ENCODE data around the gene TMEM175. TPM values are rescaled to one million over a fixed set of nuclear protein-coding genes. Genes with fewer than 3 reads are reported as not detected.

Gene TMEM175
- total and polyA plus RNA-seq, 2 of the 4 experiments (the other 2 are of a cell fraction) = 7.7 to 41.9 TPM

- dilution Hi-C loops (cut with HindIII; ENCODE audit: low sequenced_read_pairs, unreplicated experiment) = no loop called here
- no peaks in the 10 kb centered on the region for H3K36me3 ChIP-seq (ENCODE audit: control insufficient read depth, insufficient read depth, low read length)
- H3K18ac ChIP-seq (ENCODE audit: low read depth, low read length) = no peak overlapping the region
- H3K9me3 ChIP-seq (ENCODE audit: control insufficient read depth, insufficient read depth, low read length) = no peaks in the 10 kb centered on the region; the same call in 1 of the 2 replicates
- TF ChIP-seq ELK1 (IDR thresholded peaks at IDR 0.05; ENCODE audit: borderline replicate concordance, low read depth, low read length) (no peak), RFX5 (IDR thresholded peaks at IDR 0.05; ENCODE audit: low read depth, low read length) (no peak), MAZ (IDR thresholded peaks at IDR 0.05; ENCODE audit: borderline replicate concordance, low read depth, low read length) (no peak), USF2 (IDR thresholded peaks at IDR 0.05; ENCODE audit: low read depth, low read length) (no peak), CTCF (conservative IDR thresholded peaks at IDR 0.05; ENCODE audit: low read depth, low read length) (no peak), CEBPB (IDR thresholded peaks at IDR 0.05; ENCODE audit: low read depth, low read length) (no peak), MXI1 (IDR thresholded peaks at IDR 0.05; ENCODE audit: borderline replicate concordance, low read depth, low read length) (no peak), RAD21 (IDR thresholded peaks at IDR 0.05; ENCODE audit: low read length) (no peak), MAFK (IDR thresholded peaks at IDR 0.05; ENCODE audit: low read depth, low read length) (no peak), CHD1 (IDR thresholded peaks at IDR 0.05; ENCODE audit: low read depth, low read length) (no peak), BHLHE40 (IDR thresholded peaks at IDR 0.05; ENCODE audit: low read depth, low read length) (no peak), POLR2A (IDR thresholded peaks at IDR 0.05; ENCODE audit: low read depth, low read length) (no peak), RCOR1 (IDR thresholded peaks at IDR 0.05; ENCODE audit: insufficient replicate concordance, low read length) (no peak)
- no peak overlapping the region for H2AK5ac ChIP-seq (ENCODE audit: low read depth, low read length)
- no peak overlapping the region for H3K4ac ChIP-seq (ENCODE audit: low read depth, low read length)
- H2BK15ac ChIP-seq (ENCODE audit: low read depth, low read length) = no peak overlapping the region
- H3K79me1 ChIP-seq (ENCODE audit: low read depth in 1 of 2, low read length in 2 of 2) = no peaks in the 10 kb centered on the region
- no peak overlapping the region for H2BK120ac ChIP-seq (ENCODE audit: low read depth, low read length)
- DNase-seq (no peak), ATAC-seq (ENCODE audit: low read depth) (no peak)
- no peak overlapping the region for H4K5ac ChIP-seq (ENCODE audit: low read depth, low read length)
- ChIA-PET POLR2A (ENCODE audit: unreplicated experiment) (no interaction called here), CTCF (no interaction called here)
- H4K8ac ChIP-seq (ENCODE audit: low read depth in 2 of 2, low read length in 2 of 2) = no peak overlapping the region
- H3K56ac ChIP-seq (ENCODE audit: extremely low read depth, insufficient read depth, low read length) = no peak overlapping the region
- H4K91ac ChIP-seq (ENCODE audit: insufficient read depth, low read depth, low read length) = no peak overlapping the region
- H3K4me2 ChIP-seq (ENCODE audit: low read depth, low read length) = no peak overlapping the region
- peaks cover 69% of the 10 kb centered on the region for H3K27me3 ChIP-seq (ENCODE audit: control insufficient read depth, insufficient read depth, low read length)
- intact Hi-C loops (cut with micrococcal nuclease) = no loop called here
- H2BK20ac ChIP-seq (ENCODE audit: low read depth, low read length) = no peak overlapping the region
- peaks cover 9% of the 10 kb centered on the region for H4K20me1 ChIP-seq (ENCODE audit: insufficient read depth, low read length)
- no peak overlapping the region for H3K27ac ChIP-seq (ENCODE audit: insufficient read depth, low read length)
- H3K9ac ChIP-seq (ENCODE audit: low read depth, low read length) = no peak overlapping the region
- H2AK9ac ChIP-seq (replicated peaks; ENCODE audit: low read depth, low read length, poor library complexity) = peak overlapping the region; percentile 42
- H3K4me3 ChIP-seq (ENCODE audit: insufficient read depth, low read depth, low read length) = no peak overlapping the region
- peaks cover 4% of the 10 kb centered on the region; the same call in 1 of the 2 replicates for H3K4me1 ChIP-seq (ENCODE audit: control insufficient read depth, insufficient read depth, low read length)
- H2AFZ ChIP-seq (replicated peaks; ENCODE audit: low read length, poor library complexity) = no peak overlapping the region
- no peaks in the 10 kb centered on the region for H3K9me1 ChIP-seq (ENCODE audit: insufficient read depth, low read length)
- 88% methylated on average over 5 of the region's 15 CpGs; no CpG with 5 or more reads in 1 of the 2 experiments for WGBS, 2 experiments (ENCODE audit: extremely low coverage in 2 of 2, insufficient read length in 1 of 2)
- in situ Hi-C loops (cut with MboI; ENCODE audit: low sequenced_read_pairs) = no loop called here
- no peak overlapping the region for H2BK5ac ChIP-seq (ENCODE audit: low read depth, low read length, poor library complexity, severe bottlenecking)
- BruUV-seq (replicated peaks) = no TSS peak
- no peak overlapping the region for H3K23ac ChIP-seq (ENCODE audit: low read depth, low read length)
- no peak overlapping the region for H3K14ac ChIP-seq (replicated peaks; ENCODE audit: low read depth, low read length)
Observed at GRCh38 chr4:1000686-1001260, 68.5 kb downstream of the TMEM175 start.
